ENCODE data around the gene KCNG4. TPM values are rescaled to one million over a fixed set of nuclear protein-coding genes. Genes with fewer than 3 reads are reported as not detected.

Gene KCNG4
- total and polyA plus RNA-seq, 7 experiments from 2014 or later, result not detected

DNA sequence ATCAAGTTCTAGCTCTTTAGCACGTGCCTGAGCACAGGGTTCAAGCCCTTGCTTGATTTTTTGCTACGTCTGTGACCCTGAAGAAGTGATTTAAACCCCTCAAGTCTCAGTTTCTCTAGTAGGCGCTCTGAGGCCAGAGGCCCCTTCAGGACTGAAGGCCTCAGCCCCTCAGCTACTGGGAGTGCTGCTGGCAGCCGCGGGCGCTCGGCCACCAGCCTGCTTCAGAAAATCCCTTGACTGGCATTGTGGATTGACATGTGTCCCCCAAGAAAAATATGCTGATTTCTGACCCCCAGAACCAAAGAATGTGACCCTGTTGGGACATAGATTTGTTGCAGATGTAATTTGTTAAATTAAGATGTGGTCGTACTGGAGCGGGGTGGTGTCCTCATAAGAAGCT lies 34.7 kb upstream of the KCNG4 start:
- H3K9me3 ChIP-seq (ENCODE audit: control insufficient read depth in 2 of 3, low read length in 3 of 3), result no peaks in the 10 kb centered on the region
- Mint-ChIP-seq H3K4me1 (no peaks in the 10 kb centered on the region), H3K4me3 (no peak overlapping the region), H3K9me3 (peaks cover 0 to 2% (median 0%) of the 10 kb centered on the region in 11 donors), H3K27ac (no peak overlapping the region), H3K27me3 (peaks cover 0 to 10% (median 0%) of the 10 kb centered on the region in 5 donors), H3K36me3 (no peaks in the 10 kb centered on the region)
- H3K4me1 ChIP-seq (ENCODE audit: control insufficient read depth in 2 of 2, insufficient read depth in 2 of 2, low read length in 2 of 2), result no peaks in the 10 kb centered on the region
- ChIA-PET POLR2A (no interaction called here), CTCF (no interaction called here)
- no peak overlapping the region for H3K27ac ChIP-seq (ENCODE audit: low read depth, low read length)
- no peaks in the 10 kb centered on the region for H3K36me3 ChIP-seq (ENCODE audit: control insufficient read depth in 2 of 3, insufficient read depth in 3 of 3, low read length in 3 of 3)
- no peak for ATAC-seq
- H3K4me3 ChIP-seq (ENCODE audit: low read length), result no peak overlapping the region
- intact Hi-C loops (cut with micrococcal nuclease), result no loop called here
- H3K27me3 ChIP-seq (ENCODE audit: control insufficient read depth in 2 of 2, insufficient read depth in 2 of 2, low read length in 2 of 2), result no peaks in the 10 kb centered on the region
- no peak for DNase-seq

DNA sequence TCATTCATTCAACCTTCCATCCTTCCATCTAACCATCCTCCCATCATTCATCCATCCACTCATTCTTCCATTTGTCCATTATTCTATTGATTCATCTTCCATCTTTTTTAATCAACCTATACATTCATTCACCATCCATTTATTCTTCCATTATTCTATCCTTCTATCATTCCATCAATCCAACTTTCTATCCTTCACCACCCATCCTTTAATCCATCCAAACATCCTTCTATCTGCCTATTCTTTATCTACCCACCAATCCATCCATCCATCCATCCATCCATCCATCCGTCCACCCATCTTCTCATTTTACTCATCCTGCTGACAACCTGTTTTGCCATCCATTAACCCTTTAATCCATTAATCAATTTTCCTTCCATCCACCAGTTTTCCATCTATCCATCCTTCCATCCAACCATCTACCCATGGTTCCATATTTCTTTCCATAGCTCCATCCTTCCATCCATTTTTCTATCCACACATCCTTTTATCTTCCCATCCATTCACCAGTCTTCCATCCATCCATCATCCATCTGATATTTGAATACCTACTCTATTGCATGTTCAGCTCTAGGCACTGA lies 33.0 kb upstream of the KCNG4 start:
- Histone ChIP-seq H3K27ac (ENCODE audit: low read depth, low read length) (no peak overlapping the region), H3K4me3 (ENCODE audit: low read length) (no peak overlapping the region), H3K36me3 (ENCODE audit: control insufficient read depth in 2 of 3, insufficient read depth in 3 of 3, low read length in 3 of 3) (no peaks in the 10 kb centered on the region), H3K4me1 (ENCODE audit: control insufficient read depth in 2 of 2, insufficient read depth in 2 of 2, low read length in 2 of 2) (no peaks in the 10 kb centered on the region), H3K27me3 (ENCODE audit: control insufficient read depth in 2 of 2, insufficient read depth in 2 of 2, low read length in 2 of 2) (no peaks in the 10 kb centered on the region), H3K9me3 (ENCODE audit: control insufficient read depth in 2 of 3, low read length in 3 of 3) (no peaks in the 10 kb centered on the region)
- no peak overlapping the region for H3K4me3 Mint-ChIP-seq
- H3K36me3 Mint-ChIP-seq, result no peaks in the 10 kb centered on the region
- CTCF ChIA-PET, result interaction anchor here (0.8 kb wide), 1 partner anchor 447 kb away, joined by 3 read pairs; no protein-coding TSS in a partner anchor
- DNase-seq (no peak), ATAC-seq (no peak)
- no peaks in the 10 kb centered on the region for H3K4me1 Mint-ChIP-seq
- H3K9me3 Mint-ChIP-seq, result peaks cover 0 to 2% (median 0%) of the 10 kb centered on the region in 11 donors
- no peak overlapping the region for H3K27ac Mint-ChIP-seq
- POLR2A ChIA-PET, result no interaction called here
- H3K27me3 Mint-ChIP-seq, result peaks cover 0 to 6% (median 0%) of the 10 kb centered on the region in 5 donors
- intact Hi-C loops (cut with micrococcal nuclease), result no loop called here

DNA sequence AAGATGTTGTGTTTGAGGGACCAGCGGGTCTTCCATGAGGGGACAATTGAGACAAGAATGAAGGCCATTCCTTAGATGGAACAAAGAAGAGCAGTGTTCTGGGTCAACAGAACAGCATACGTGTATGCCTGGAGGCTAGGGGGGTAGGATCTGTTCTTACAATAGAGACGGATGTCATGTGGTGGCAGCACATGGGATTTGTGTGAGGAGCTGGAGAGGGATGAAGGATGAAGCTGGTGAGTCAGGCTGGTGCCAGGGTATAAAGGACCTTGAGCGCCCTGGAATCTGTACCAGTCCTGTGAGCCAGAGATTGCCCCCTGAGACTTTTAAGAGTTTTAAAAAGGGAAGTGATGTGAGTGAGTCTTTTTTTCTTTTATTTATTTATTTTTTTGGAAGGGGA lies 32.1 kb upstream of the KCNG4 start:
- no peaks in the 10 kb centered on the region for H3K4me1 ChIP-seq (ENCODE audit: control insufficient read depth in 2 of 2, insufficient read depth in 2 of 2, low read length in 2 of 2)
- Mint-ChIP-seq H3K27ac (no peak overlapping the region), H3K4me3 (no peak overlapping the region), H3K4me1 (no peaks in the 10 kb centered on the region), H3K27me3 (peaks cover 0 to 10% (median 0%) of the 10 kb centered on the region in 5 donors), H3K36me3 (no peaks in the 10 kb centered on the region), H3K9me3 (peaks cover 0 to 2% (median 0%) of the 10 kb centered on the region in 11 donors)
- no peaks in the 10 kb centered on the region for H3K36me3 ChIP-seq (ENCODE audit: control insufficient read depth in 2 of 3, insufficient read depth in 3 of 3, low read length in 3 of 3)
- no peaks in the 10 kb centered on the region for H3K27me3 ChIP-seq (ENCODE audit: control insufficient read depth in 2 of 2, insufficient read depth in 2 of 2, low read length in 2 of 2)
- POLR2A ChIA-PET, result no interaction called here
- no peak for DNase-seq
- CTCF ChIA-PET, result interaction anchor here (0.8 kb wide), 1 partner anchor 448 kb away, joined by 3 read pairs; no protein-coding TSS in a partner anchor
- H3K9me3 ChIP-seq (ENCODE audit: control insufficient read depth in 2 of 3, low read length in 3 of 3), result no peaks in the 10 kb centered on the region
- H3K27ac ChIP-seq (ENCODE audit: low read depth, low read length), result no peak overlapping the region
- ATAC-seq, result no peak
- intact Hi-C loops (cut with micrococcal nuclease), result no loop called here
- H3K4me3 ChIP-seq (ENCODE audit: low read length), result no peak overlapping the region

DNA sequence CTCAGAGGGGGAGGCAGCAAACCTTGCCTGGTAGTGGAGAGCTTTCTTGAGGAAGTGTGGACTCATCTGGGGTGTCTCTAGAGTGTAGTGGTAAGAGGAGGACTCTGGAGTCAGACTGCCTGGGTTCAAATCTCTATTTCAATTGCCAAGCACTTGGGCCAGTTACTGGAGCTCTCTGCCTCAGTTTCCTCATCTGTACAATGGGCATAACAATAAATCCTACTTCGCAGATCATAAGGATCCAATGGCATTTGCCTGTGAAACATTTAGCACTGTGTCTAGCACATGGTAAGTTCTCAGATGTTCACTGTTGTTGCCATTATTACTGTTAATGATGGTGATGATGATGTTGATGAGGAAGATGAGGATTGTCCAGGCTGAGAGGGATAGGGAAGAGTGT lies 31.2 kb upstream of the KCNG4 start:
- H3K4me1 Mint-ChIP-seq, result no peaks in the 10 kb centered on the region
- H3K9me3 ChIP-seq (ENCODE audit: control insufficient read depth in 2 of 3, low read length in 3 of 3), result no peaks in the 10 kb centered on the region
- no peak overlapping the region for H3K27ac ChIP-seq (ENCODE audit: low read depth, low read length)
- no peak overlapping the region for H3K27ac Mint-ChIP-seq
- POLR2A ChIA-PET, result no interaction called here
- no peaks in the 10 kb centered on the region for H3K4me1 ChIP-seq (ENCODE audit: control insufficient read depth in 2 of 2, insufficient read depth in 2 of 2, low read length in 2 of 2)
- H3K4me3 ChIP-seq (ENCODE audit: low read length), result no peak overlapping the region
- peaks cover 0 to 10% (median 0%) of the 10 kb centered on the region in 5 donors for H3K27me3 Mint-ChIP-seq
- CTCF ChIA-PET, result no interaction called here
- H3K36me3 ChIP-seq (ENCODE audit: control insufficient read depth in 2 of 3, insufficient read depth in 3 of 3, low read length in 3 of 3), result no peaks in the 10 kb centered on the region
- intact Hi-C loops (cut with micrococcal nuclease), result no loop called here
- H3K27me3 ChIP-seq (ENCODE audit: control insufficient read depth in 2 of 2, insufficient read depth in 2 of 2, low read length in 2 of 2), result no peaks in the 10 kb centered on the region
- ATAC-seq (no peak), DNase-seq (no peak)
- H3K4me3 Mint-ChIP-seq, result no peak overlapping the region
- peaks cover 0 to 2% (median 0%) of the 10 kb centered on the region in 11 donors for H3K9me3 Mint-ChIP-seq
- H3K36me3 Mint-ChIP-seq, result no peaks in the 10 kb centered on the region

DNA sequence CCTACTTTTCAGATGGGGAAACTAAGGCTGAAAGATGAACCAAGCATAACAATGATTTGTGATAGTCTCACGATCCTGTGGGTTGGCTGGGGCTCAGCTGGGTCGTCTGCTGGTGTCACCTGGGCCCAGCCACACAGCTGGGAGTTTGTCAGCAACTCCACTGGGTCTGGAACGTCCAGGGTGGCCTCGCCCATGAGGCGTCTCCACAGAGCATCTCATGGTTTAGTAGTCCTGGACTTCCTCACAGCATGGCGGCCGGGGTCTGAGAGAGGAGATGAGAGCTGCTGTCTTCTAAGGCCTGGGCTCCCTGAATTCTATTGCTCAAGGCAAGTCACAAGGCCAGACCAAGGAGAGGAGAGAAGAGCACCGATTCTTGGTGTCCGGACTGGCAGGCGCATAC lies 30.7 kb upstream of the KCNG4 start:
- Mint-ChIP-seq H3K4me3 (no peak overlapping the region), H3K36me3 (no peaks in the 10 kb centered on the region), H3K9me3 (no peaks in the 10 kb centered on the region), H3K27me3 (peaks cover 0 to 5% (median 0%) of the 10 kb centered on the region in 5 donors), H3K4me1 (no peaks in the 10 kb centered on the region), H3K27ac (no peak overlapping the region)
- ATAC-seq, result no peak
- ChIA-PET CTCF (no interaction called here), POLR2A (no interaction called here)
- H3K27me3 ChIP-seq (ENCODE audit: control insufficient read depth in 2 of 2, insufficient read depth in 2 of 2, low read length in 2 of 2), result no peaks in the 10 kb centered on the region
- H3K36me3 ChIP-seq (ENCODE audit: control insufficient read depth in 2 of 3, insufficient read depth in 3 of 3, low read length in 3 of 3), result no peaks in the 10 kb centered on the region
- H3K4me3 ChIP-seq (ENCODE audit: low read length), result no peak overlapping the region
- no peak overlapping the region for H3K27ac ChIP-seq (ENCODE audit: low read depth, low read length)
- no peaks in the 10 kb centered on the region for H3K4me1 ChIP-seq (ENCODE audit: control insufficient read depth in 2 of 2, insufficient read depth in 2 of 2, low read length in 2 of 2)
- intact Hi-C loops (cut with micrococcal nuclease), result no loop called here
- H3K9me3 ChIP-seq (ENCODE audit: control insufficient read depth in 2 of 3, low read length in 3 of 3), result no peaks in the 10 kb centered on the region
- no peak for DNase-seq

DNA sequence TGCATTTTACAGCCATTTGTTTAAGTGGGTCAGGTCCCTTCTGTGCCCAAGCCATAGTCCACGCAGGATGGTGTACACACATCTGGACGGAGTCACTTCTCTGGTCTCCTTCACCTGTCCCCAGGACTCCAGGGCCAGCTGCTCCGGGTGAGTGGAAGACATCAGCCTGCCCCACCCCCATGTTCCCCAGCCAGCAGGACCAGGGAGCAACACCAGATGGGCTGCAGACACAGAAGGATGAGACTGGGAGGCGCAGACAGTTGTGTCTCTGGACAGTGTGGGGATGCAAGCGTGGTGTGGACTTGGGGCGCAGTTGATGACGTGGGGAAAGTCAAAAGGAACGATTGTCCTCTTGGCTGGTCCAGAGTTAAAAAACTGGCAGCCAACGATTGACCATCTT lies 30.3 kb upstream of the KCNG4 start:
- H3K27me3 ChIP-seq (ENCODE audit: control insufficient read depth in 2 of 2, insufficient read depth in 2 of 2, low read length in 2 of 2), result no peaks in the 10 kb centered on the region
- H3K9me3 Mint-ChIP-seq, result no peaks in the 10 kb centered on the region
- no peak for ATAC-seq
- no peaks in the 10 kb centered on the region for H3K36me3 Mint-ChIP-seq
- CTCF ChIA-PET, result no interaction called here
- no peaks in the 10 kb centered on the region for H3K4me1 ChIP-seq (ENCODE audit: control insufficient read depth in 2 of 2, insufficient read depth in 2 of 2, low read length in 2 of 2)
- H3K4me3 Mint-ChIP-seq, result no peak overlapping the region
- POLR2A ChIA-PET, result interaction anchor here (0.6 kb wide), 1 partner anchor 55 kb away, joined by 3 read pairs; no protein-coding TSS in a partner anchor
- no peaks in the 10 kb centered on the region for H3K36me3 ChIP-seq (ENCODE audit: control insufficient read depth in 2 of 3, insufficient read depth in 3 of 3, low read length in 3 of 3)
- no peak for DNase-seq
- H3K9me3 ChIP-seq (ENCODE audit: control insufficient read depth in 2 of 3, low read length in 3 of 3), result no peaks in the 10 kb centered on the region
- intact Hi-C loops (cut with micrococcal nuclease), result no loop called here
- H3K4me1 Mint-ChIP-seq, result no peaks in the 10 kb centered on the region
- H3K27me3 Mint-ChIP-seq, result peaks cover 0 to 4% (median 1%) of the 10 kb centered on the region in 5 donors
- no peak overlapping the region for H3K27ac ChIP-seq (ENCODE audit: low read depth, low read length)
- H3K27ac Mint-ChIP-seq, result no peak overlapping the region
- H3K4me3 ChIP-seq (ENCODE audit: low read length), result no peak overlapping the region

DNA sequence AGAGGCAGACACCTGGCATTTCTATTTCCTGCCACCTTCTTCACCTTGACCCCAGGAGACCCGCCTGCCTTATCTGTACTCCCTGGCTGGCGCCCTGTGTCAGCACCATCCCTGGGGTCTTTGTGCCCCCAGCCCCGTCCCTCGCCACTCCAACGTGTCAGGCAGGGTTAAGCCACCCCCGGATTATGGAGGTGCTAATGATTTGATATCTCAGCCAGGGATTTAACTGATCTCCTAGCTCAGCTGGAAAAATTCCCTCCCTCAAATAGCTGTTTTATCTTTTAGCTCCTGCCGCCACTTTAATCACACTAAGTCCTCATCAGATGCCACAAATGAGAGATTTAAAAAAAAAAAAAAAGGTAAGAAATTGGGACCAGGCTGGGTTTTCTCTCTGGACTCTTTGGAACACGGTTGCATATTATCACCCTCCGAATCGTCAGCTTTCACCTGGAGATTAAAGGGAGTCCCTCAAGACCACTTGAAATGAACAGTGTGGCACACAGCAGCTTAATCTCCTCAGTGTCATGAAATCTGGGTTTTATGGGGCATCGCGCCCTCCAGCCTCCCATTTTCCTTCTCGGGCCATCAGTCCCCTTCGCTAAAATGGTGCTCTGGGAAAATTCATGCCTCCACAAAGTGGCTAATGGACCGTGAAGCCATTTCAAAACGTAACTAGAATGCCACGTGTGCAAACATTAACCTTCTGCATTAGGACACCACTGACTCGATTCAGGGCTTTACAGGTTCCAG lies 28.7 kb upstream of the KCNG4 start:
- Histone ChIP-seq H3K9me3 (ENCODE audit: control insufficient read depth in 2 of 3, low read length in 3 of 3) (no peaks in the 10 kb centered on the region), H3K36me3 (ENCODE audit: control insufficient read depth in 2 of 3, insufficient read depth in 3 of 3, low read length in 3 of 3) (no peaks in the 10 kb centered on the region), H3K27me3 (ENCODE audit: control insufficient read depth in 2 of 2, insufficient read depth in 2 of 2, low read length in 2 of 2) (no peaks in the 10 kb centered on the region), H3K27ac (ENCODE audit: low read depth, low read length) (no peak overlapping the region), H3K4me3 (ENCODE audit: low read length) (no peak overlapping the region), H3K4me1 (ENCODE audit: control insufficient read depth in 2 of 2, insufficient read depth in 2 of 2, low read length in 2 of 2) (no peaks in the 10 kb centered on the region)
- ATAC-seq, result no peak
- H3K27me3 Mint-ChIP-seq, result peaks cover 0 to 10% (median 7%) of the 10 kb centered on the region in 5 donors
- intact Hi-C loops (cut with micrococcal nuclease), result no loop called here
- no peaks in the 10 kb centered on the region for H3K4me1 Mint-ChIP-seq
- ChIA-PET CTCF (interaction anchor here (0.7 to 1.2 kb wide), 2 partner anchors 8 to 31 kb away, joined by 3 to 6 read pairs; no protein-coding TSS in a partner anchor), POLR2A (no interaction called here)
- no peaks in the 10 kb centered on the region for H3K36me3 Mint-ChIP-seq
- H3K27ac Mint-ChIP-seq, result no peak overlapping the region
- H3K4me3 Mint-ChIP-seq, result no peak overlapping the region
- no peak for DNase-seq
- no peaks in the 10 kb centered on the region for H3K9me3 Mint-ChIP-seq

Measured in naive thymus-derived CD4-positive, alpha-beta T cell (primary cell).